K562 (cell line): Measurements from ENCODE around the gene MRPS26. TPM values are rescaled to one million over a fixed set of nuclear protein-coding genes. Genes with fewer than 3 reads are reported as not detected.

ENCODE experiments used
- FIP1L1 ChIP-seq: fragments of 200-400 bp; formaldehyde crosslinking; IDR thresholded peaks from 2 replicates; pipeline ENCODE4 v1.6.1; 2018; ENCODE audit warnings: mild to moderate bottlenecking, low read depth, low read length; ENCODE audit not compliant: poor library complexity, severe bottlenecking
- MAZ ChIP-seq, 2 experiments: fragments of 450-650 bp in 1 of 2; sonication (generic) in 1 of 2; formaldehyde crosslinking; IDR thresholded peaks in 1 of 2; conservative IDR thresholded peaks in 1 of 2; 2 replicates each; pipeline versions ENCODE4 v1.4.0 to v1.5.0; 2020; ENCODE audit warnings: mild to moderate bottlenecking in 1 of 2, missing genetic modification reagents in 1 of 2
- ZNF644 ChIP-seq: fragments of 200-800 bp; sonication (Bioruptor generic); IDR thresholded peaks from 2 replicates; pipeline ENCODE4 v1.6.1; 2016; ENCODE audit warnings: low read depth, missing genetic modification characterization, missing compliant biosample characterization
- polyA plus RNA-seq, 8 experiments: library from polyadenylated mRNA; depleted of rRNA in 4 of 8; stranded (reverse) in 5 of 8; unstranded in 3 of 8; fragments of >200 nt; fragmentation: Nextera tagmentation in 2 of 8; fragmentation: Illumina TruSeq in 1 of 8; extraction: Ambion mirVana in 2 of 8; extraction: Trizol in 1 of 8; gene quantifications; 2 replicates each; pipeline versions ENCODE4 v1.2.1 to v1.2.3, GENCODE V29; 2011 to 2014; ENCODE audit warnings: inconsistent platforms in 1 of 8, missing spikeins in 1 of 8
- total RNA-seq, 7 experiments: library from RNA; depleted of rRNA in 6 of 7; stranded (reverse); fragments of >200 nt in 6 of 7; fragmentation: Illumina TruSeq in 2 of 7; extraction: Trizol in 2 of 7; gene quantifications; 2 replicates each; pipeline versions ENCODE4 v1.2.1 to v1.2.3, GENCODE V29; 2011 to 2021; ENCODE audit warnings: low replicate concordance in 1 of 7
- TF ChIP-seq, protein P1 (sequence below), 2 experiments: fragments of 150-350 bp in 1 of 2; IDR thresholded peaks; 2 replicates each; pipeline ENCODE4 v1.6.1; 2012 to 2016; ENCODE audit warnings: low read depth in 2 of 2, low read length in 2 of 2, mild to moderate bottlenecking in 1 of 2, moderate library complexity in 1 of 2
- TF ChIP-seq, protein P2 (sequence below): sonication (generic); formaldehyde crosslinking; IDR thresholded peaks from 2 replicates; pipeline ENCODE4 v1.8.1; 2023; ENCODE audit warnings: mild to moderate bottlenecking, missing genetic modification reagents, moderate library complexity

Gene MRPS26
- total and polyA plus RNA-seq, 9 of the 15 experiments (the other 6 are each of a cell fraction or from before 2014, with no cell fraction given), result 2.7 to 70.5 (median 28.8) TPM

GRCh38 chr20:3027987-3028386, 17.9 kb upstream of the MRPS26 start (continued):
- TF ChIP-seq, protein P1, sequence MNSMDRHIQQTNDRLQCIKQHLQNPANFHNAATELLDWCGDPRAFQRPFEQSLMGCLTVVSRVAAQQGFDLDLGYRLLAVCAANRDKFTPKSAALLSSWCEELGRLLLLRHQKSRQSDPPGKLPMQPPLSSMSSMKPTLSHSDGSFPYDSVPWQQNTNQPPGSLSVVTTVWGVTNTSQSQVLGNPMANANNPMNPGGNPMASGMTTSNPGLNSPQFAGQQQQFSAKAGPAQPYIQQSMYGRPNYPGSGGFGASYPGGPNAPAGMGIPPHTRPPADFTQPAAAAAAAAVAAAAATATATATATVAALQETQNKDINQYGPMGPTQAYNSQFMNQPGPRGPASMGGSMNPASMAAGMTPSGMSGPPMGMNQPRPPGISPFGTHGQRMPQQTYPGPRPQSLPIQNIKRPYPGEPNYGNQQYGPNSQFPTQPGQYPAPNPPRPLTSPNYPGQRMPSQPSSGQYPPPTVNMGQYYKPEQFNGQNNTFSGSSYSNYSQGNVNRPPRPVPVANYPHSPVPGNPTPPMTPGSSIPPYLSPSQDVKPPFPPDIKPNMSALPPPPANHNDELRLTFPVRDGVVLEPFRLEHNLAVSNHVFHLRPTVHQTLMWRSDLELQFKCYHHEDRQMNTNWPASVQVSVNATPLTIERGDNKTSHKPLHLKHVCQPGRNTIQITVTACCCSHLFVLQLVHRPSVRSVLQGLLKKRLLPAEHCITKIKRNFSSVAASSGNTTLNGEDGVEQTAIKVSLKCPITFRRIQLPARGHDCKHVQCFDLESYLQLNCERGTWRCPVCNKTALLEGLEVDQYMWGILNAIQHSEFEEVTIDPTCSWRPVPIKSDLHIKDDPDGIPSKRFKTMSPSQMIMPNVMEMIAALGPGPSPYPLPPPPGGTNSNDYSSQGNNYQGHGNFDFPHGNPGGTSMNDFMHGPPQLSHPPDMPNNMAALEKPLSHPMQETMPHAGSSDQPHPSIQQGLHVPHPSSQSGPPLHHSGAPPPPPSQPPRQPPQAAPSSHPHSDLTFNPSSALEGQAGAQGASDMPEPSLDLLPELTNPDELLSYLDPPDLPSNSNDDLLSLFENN (IDR thresholded peaks at IDR 0.05; ENCODE audit: low read depth in 2 of 2, low read length in 2 of 2), result no peak
- TF ChIP-seq, protein P2, sequence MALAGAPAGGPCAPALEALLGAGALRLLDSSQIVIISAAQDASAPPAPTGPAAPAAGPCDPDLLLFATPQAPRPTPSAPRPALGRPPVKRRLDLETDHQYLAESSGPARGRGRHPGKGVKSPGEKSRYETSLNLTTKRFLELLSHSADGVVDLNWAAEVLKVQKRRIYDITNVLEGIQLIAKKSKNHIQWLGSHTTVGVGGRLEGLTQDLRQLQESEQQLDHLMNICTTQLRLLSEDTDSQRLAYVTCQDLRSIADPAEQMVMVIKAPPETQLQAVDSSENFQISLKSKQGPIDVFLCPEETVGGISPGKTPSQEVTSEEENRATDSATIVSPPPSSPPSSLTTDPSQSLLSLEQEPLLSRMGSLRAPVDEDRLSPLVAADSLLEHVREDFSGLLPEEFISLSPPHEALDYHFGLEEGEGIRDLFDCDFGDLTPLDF (CRISPR knock-in tag), result no peak
- TF ChIP-seq FIP1L1, result no peak
- TF ChIP-seq ZNF644 (tag), result no peak
- no peak for TF ChIP-seq MAZ (CRISPR knock-in tag; conservative IDR thresholded peaks at IDR 0.05 in 1 of 2, IDR thresholded peaks at IDR 0.05 in 1 of 2)
- TF ChIP-seq, all 486 proteins: peak for 0
